Measurements from ENCODE around the gene MLLT1.

The MLLT1 gene

GRCh38 chr19:6233827-6234511 lies 45.8 kb downstream of the MLLT1 start:
- no peak for DNase-seq

GRCh38 chr19:6233056-6233826 lies 46.5 kb downstream of the MLLT1 start:
- no peak for DNase-seq

- no peak for DNase-seq
These were observed 47.1 kb downstream of the MLLT1 start for GRCh38 chr19:6232601-6233055.

GRCh38 chr19:6230991-6231448 lies 48.8 kb downstream of the MLLT1 start:
- no peak for DNase-seq

GRCh38 chr19:6229951-6230712 lies 49.6 kb downstream of the MLLT1 start:
- no peak for DNase-seq

- no peak for DNase-seq
These were observed 50.4 kb downstream of the MLLT1 start for GRCh38 chr19:6229216-6229913.

GRCh38 chr19:6228551-6229215 lies 51.1 kb downstream of the MLLT1 start:
- DNase-seq: no peak

- no peak for DNase-seq
These were observed 51.8 kb downstream of the MLLT1 start for GRCh38 chr19:6227936-6228325.

GRCh38 chr19:6227156-6227935 lies 52.4 kb downstream of the MLLT1 start:
- DNase-seq: no peak

GRCh38 chr19:6226444-6227155 lies 53.2 kb downstream of the MLLT1 start:
- DNase-seq: no peak

- DNase-seq: no peak
These were observed 53.8 kb downstream of the MLLT1 start for GRCh38 chr19:6226012-6226411.

GRCh38 chr19:6225232-6225865 lies 54.4 kb downstream of the MLLT1 start:
- DNase-seq: no peak

- DNase-seq: no peak
These were observed 55.5 kb downstream of the MLLT1 start for GRCh38 chr19:6224308-6224675.

- DNase-seq: no peak
These were observed 56.1 kb downstream of the MLLT1 start for GRCh38 chr19:6223461-6224307.

- no peak for DNase-seq
These were observed 56.9 kb downstream of the MLLT1 start for GRCh38 chr19:6222884-6223283.

GRCh38 chr19:6221878-6222746 lies 57.7 kb downstream of the MLLT1 start:
- no peak for DNase-seq

GRCh38 chr19:6221220-6221877 lies 58.4 kb downstream of the MLLT1 start:
- no peak for DNase-seq

Measured in activated T-cell treated with anti-CD3 and anti-CD28 coated beads for 4 hours (primary cell).